SHP77 treated with DMSO at 0.1 percent for 48 hours (cell line): ENCODE measurements around the gene OR4Q3.
"Not testable (repeated sequence)": the region's sequence is repeated elsewhere in the genome, so short reads cannot be mapped to it uniquely, and the experiment has no call there.

Source experiments
- DNase-seq: peaks from one replicate; lab custom pipeline; 2025; lab: John Stamatoyannopoulos, UW

Gene OR4Q3

DNA sequence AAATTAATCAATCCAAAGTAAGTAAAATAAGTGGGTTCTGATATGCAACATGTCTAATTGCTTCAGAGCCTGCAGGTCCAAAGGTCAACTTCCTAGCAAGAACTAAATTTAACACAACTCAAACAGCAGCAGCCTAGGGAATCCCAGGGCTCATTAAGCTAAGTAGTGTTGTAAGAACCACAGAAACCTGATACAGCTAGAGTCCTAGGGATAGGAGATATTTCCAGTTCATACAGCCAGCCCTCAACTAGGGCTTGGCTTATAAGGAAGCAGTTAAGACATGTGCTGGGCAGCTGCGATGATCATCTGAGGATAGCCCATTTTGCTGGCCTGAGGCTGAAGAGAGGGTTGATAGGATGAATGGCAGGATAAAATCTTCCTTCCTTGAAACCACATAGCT, at the start of gene OR4Q3:
TSS of gene OR4Q3 (plus strand) at position 316 of the 400 bp plus-strand sequence.
- no peak for DNase-seq

DNA sequence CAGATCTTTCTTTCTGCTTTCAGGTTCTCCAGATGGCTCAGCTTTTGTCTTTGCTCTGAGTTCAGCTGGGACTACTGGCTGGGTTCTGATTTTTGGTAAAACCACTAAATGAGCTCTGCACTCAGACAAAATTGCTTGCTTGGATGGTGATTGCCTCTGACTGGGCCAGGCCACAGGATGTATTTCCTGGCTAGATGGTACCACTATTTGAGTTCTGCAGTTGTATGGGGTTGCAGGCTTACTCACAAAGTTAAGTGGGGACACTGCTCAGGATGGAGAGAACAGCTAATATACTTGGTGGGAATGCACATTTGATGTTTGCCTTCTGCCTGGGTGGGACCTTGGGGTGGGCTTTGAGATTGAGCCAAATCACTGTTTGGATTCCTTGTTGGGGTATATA, 14.0 kb upstream of the OR4Q3 start:
- no peak for DNase-seq

DNA sequence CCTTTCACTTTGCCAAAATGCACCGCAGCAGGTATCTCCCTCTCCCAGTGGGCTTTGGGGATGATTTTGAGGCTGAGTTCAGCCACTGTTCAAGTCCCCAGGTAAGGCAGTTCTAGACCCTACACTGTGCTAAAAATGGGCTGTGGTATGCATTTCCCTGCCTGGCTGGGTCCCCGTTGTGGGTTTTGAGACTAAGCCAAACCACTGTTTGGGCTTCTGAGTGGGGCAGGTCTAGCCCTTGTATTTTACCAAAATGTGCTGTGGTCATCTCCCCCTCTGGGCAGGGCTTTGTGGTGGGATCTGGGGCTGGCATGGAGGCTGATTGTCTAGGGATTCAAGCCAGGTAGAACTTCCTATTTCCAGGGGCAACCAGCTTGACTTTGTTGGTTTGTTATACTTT, 13.6 kb upstream of the OR4Q3 start:
- no peak for DNase-seq

DNA sequence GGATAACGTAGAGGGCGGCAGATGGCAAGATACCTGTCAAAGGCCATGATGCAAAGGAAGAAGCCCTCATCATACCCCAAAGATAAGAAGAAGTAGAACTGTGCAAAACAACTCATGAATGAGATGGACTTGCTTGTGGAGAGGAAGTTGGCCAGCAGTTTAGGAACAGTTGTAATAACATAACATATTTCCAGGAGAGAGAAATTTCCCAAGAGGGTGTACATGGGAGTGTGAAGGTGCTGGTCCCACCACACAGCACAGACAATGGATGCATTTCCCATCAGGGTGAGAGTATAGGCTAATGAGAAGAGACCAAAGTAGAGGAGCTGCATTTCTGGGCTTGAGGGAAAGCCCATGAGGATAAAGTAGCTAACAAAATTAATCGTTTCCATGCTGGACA, 9.5 kb upstream of the OR4Q3 start:
- DNase-seq, result not testable (repeated sequence)

DNA sequence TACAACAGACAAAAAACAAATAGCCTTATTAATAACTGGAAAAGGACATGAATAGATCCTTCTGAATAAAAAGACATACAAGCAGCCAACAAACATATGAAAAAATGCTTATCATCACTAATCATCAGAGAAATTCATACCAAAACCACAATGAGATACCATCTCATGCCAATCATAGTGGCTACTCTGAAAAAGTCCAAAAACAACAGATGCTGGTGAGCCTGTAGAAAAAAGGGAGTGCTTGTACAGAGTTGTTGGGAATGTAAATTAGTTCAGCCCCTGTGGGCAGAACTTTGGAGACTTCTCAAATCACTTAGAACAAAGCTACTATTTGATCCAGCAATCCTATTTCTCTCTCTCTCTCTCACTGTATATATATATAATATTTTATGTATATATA, 8.9 kb downstream of the OR4Q3 start:
- DNase-seq, result not testable (repeated sequence)

DNA sequence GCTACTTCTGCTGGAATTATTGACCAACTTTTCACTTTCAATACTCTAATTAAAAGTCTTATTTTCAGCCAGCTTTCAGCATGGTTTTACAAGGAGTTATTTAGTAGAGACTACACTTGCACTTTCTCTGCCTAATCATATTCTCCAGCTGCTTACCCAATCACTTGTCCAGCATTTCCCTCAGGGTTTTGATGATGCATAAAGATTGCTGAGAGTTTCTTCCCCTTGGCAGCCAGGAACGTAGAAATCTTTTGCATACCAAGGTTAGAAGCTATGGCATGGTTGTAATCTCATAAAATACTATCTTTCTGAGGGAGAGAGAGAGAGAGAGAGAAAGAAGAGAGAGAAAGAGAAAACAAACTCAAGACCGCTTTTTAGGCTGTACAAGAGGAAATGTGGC, 10.8 kb downstream of the OR4Q3 start:
- DNase-seq, result no peak

DNA sequence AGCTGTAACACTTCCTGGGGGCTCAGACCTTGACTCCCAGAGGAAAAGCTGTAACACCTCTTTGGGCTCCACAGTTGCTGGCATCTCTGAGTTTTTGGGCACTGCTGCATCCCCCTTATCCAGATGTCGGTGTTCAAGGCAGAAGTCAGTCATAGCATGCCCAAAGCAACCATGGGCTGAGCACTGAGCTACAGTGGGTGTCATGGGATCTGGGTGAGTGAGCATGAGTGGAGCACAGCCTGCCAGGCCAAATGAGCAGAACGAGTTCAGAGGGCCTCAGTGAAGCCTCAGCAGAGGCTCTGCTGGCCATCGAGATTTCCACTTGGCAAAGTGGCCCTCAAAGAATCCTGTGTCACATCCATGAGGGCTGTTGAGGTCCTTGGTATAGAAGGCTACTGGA, 28.1 kb downstream of the OR4Q3 start:
- DNase-seq, result not testable (repeated sequence)

DNA sequence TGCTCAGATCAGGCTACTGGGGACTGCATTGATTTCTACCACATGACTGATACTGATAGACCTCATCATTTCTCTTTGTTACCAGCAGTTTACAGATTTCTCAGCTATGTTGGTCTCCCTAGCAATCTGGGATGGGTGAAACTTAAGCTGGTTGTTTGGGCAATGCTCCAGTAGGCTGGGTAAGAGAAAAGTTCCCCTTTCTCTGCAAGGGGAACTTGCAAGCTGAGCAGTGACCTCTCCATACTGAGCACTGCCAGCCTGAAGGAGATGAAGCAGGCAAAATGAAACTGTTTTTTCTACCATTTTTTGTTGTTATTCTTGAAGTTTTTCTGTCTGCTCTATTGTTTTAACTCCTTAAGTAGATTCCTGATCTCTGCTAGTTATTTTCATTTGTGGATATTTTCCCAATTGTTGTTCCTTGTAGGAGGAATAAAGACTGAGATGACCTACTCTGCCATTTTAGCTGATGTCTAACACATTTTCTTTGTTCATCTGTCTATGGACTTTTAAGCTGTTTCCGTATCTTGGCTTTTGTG, 28.6 kb downstream of the OR4Q3 start:
- DNase-seq, result no peak

DNA sequence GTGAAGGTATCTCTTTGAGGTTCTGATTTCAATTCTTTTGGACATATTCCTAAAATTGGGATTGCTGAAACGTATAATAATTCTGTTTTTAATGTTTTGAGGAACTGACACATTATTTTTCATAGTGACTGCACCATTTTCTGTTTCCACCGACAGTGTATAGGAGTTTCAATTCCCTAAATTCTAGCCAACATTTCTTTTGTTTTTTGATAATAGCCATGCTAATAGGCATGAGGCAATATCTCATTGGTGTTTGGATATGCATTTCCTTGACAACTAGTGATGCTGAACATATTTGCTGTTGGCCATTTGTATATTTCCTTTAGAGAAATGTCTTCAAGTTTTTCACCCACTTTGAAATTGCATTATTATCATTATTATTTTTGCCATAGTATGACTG, 29.1 kb downstream of the OR4Q3 start:
- not testable (repeated sequence) for DNase-seq

DNA sequence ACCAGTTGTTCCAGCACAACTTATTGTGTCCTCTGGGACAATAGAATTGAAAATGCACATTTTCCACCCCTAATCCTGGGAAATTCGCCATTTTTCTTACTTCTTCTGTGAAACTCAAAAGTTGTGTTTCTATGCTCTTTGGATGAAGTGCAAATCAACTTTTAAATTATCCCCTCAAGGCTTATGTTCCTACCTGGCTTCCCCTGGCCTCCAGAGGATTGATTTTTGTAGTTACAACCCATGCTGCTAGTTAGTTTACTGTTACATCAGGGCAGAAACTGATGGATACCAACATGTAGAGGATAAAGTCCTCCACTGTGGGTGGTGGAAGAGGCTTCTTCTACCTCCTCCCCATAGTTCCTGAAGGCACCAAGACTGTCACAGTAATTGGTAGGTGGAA, 29.8 kb downstream of the OR4Q3 start, which contains the start of gene OR4M1:
TSS of gene OR4M1 (plus strand) at position 301 of the 400 bp plus-strand sequence. CDS start 6,819 bp downstream, outside the sequence.
- DNase-seq, result not testable (repeated sequence)

DNA sequence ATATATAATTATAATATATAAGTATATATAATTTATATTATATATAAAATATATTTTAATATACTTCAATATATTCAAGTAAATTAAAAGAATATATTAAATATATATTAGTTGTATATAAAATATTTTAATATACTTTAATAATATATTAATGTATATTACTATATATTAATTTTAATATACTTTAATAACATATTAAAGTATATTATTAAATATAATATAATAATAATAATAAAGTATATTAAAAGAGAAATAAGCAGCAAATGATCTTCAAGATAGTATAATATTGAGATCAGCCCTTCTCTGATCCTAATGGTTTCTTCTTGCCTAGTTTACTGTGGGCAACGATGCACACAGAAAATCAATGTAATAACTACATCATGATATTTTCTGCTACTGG, 32.2 kb downstream of the OR4Q3 start:
- no peak for DNase-seq

DNA sequence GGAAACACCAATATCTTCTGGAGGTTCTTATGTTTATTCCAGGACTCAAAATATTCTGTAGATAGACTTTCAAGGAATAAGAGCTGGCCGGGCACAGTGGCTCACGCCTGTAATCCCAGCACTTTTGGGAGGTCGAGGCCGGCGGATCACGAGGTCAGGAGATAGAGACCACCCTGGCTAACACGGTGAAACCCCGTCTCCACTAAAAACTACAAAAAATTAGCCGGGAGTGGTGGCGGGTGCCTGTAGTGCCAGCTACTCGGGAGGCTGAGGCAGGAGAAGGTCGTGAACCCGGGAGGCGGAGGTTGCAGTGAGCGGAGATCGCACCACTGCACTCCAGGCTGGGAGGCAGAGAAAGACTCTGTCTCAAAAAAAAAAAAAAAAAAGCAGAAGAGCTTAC, 42.5 kb downstream of the OR4Q3 start:
- not testable (repeated sequence) for DNase-seq

DNA sequence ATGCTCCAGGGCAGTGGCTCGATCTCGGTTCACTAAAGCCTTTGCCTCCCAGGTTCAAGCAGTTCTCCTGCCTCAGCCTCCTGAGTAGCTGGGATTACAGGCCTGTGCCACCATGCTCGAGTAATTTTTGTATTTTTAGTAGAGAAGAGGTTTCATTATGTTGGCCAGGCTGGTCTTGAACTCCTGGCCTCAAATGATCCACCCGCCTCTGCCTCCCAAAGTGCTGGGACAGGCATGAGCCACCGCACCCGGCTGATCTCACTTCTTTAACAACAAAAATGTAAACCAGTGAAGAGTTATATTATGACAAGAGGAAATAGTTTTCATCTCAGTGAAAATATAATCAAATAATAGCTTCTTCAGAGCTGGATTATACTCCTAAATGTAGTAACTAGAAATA, 43.9 kb downstream of the OR4Q3 start:
- not testable (repeated sequence) for DNase-seq

DNA sequence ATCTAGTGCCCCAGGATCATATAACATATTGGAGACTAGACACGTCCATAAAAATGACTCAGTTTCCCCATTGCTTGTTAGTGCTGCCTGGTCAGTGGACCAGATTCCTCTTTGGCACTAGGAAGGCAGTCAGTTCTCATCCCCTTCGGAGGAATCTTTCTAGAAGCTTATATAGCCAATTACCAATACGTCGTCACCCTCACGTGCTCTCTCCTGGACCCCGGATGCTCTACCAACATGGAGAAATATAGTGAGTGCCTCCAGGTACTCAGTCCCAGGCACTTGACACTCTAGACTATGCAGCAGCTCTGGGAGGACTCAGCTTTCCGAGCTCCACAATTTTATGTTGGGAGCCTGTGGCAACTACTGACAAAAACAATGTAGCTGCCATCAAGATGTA, 44.8 kb downstream of the OR4Q3 start:
- not testable (repeated sequence) for DNase-seq

DNA sequence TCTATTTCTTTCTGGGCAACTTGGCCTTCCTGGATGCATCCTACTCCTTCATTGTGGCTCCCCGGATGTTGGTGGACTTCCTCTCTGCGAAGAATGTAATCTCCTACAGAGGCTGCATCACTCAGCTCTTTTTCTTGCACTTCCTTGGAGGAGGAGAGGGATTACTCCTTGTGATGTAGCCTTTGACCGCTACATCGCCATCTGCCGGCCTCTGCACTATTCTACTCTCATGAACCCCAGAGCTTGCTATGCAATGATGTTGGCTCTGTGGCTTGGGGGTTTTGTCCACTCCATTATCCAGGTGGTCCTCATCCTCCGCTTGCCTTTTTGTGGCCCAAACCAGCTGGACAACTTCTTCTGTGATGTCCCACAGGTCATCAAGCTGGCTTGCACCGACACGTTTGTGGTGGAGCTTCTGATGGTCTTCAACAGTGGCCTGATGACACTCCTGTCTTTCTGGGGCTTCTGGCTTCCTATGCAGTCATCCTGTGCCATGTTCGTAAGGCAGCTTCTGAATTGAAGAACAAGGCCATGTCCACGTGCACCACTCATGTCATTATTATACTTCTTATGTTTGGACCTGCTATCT, 53.2 kb downstream of the OR4Q3 start:
- not testable (repeated sequence) for DNase-seq
